GM21528 (cell line): ENCODE measurements around the gene XXYLT1.
"Not testable (repeated sequence)": the region's sequence is repeated elsewhere in the genome, so short reads cannot be mapped to it uniquely, and the experiment has no call there.

Source experiments
- ATAC-seq: cut with Tn5 transposase; IDR thresholded peaks from one replicate; pipeline ENCODE4 v1.9.1; 2021; ENCODE audit warnings: mild to moderate bottlenecking, moderate library complexity; ENCODE audit not compliant: unreplicated experiment, low FRiP score

Gene XXYLT1

DNA sequence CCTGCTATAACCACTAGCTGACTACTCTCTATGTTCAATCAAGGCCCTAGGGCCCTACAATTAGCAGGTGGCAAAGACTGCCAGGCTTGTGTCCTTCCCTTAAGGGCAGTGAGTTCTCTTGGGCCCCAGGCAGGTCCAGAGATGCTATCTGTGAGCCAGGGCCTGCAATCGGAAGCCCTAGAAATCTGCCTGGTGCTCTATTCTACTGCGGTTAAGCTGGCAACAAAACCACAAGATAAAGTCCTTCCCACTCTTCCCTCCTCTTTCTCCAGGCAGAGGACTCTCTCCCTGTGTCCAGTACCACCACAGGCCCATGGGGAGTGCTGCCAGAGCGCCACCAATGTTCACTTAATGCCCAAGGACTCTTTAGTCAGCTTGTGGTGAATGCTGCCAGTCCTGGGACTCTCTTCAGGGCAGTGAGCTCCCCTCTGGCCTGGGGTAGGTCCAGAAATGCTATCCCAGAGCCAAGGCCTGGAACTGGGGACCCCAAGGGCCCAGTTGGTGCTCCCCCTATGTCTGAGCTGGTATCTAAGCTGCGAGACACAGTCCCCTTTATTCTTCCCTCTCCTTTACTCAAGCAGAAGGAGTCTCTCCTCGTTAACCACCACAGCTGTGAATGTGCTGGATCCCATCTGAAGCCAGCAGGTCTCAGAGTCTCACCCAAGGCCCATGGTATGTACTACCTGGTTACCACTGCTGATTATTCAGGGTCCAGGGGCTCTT, 34.7 kb downstream of the XXYLT1 start:
- no peak for ATAC-seq

DNA sequence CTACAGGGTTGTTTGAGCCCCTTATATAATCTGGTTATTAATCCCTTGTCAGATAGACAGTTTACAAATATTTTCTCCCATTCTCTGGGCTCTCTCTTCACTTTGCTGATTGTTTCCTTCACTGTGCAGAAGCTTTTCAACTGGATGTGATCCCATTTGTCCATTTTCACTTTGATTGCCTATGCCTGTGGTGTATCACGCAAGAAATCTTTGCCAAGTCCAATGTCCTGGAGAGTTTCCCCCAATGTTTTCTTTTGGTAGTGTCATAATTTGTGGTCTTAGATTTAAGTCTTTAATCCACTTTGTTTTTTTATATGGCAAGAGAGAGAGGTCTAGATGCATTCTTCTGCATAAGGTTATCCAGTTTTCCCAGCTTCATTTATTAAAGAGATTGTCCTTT, 40.7 kb downstream of the XXYLT1 start:
- ATAC-seq, result no peak

DNA sequence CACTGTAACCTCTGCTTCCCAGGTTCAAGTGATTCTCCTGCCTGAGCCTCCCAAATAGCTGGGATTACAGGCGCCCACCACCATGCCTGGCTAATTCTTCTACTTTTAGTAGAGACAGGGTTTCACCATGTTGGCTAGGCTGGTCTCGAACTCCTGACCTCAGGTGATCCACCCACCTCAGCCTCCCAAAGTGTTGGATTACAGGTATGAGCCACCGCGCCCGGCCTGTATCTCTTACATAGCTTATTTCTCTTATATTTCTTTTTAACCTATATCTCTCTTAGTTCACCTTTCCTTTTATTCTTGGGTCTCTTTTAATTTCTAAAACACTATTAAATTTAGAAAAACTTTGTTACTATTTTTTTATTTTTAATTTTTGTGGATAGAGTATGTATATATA, 42.1 kb downstream of the XXYLT1 start:
- not testable (repeated sequence) for ATAC-seq

GRCh38 chr3:195227871-195228270, 43.1 kb downstream of the XXYLT1 start:
- no peak for ATAC-seq

- ATAC-seq, result no peak
These were observed 44.0 kb downstream of the XXYLT1 start for GRCh38 chr3:195226900-195227447.

GRCh38 chr3:195226445-195226844, 44.5 kb downstream of the XXYLT1 start:
- no peak for ATAC-seq

DNA sequence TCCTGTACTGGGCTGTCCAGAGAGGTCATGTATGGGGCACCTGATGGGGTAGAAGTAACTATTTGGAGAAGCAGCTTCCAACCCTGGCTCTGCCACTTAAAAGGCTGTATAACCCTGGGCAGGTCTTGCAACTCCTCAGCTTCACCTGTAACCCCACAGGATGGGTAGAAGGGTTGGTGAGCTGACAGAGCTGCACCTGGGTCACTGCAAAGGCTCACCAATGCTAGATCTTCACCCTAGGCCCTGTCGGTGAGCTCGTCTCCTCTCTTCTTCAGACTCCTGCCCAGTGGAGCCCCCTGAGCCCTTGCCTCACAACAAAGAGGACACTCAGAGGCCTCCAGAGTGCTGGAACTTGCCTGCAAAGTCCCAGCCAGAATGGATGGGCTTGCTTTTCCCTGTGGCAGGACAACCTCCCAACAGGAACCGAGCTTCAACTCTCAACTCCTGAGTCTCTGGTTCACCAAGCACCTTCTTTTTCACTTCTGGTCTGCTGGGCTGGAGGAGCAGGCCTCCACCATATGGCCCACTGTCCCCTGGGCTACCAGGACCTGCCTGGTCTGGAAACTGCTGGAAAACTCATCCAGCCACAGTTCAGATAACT, 45.9 kb downstream of the XXYLT1 start:
- ATAC-seq, result no peak

DNA sequence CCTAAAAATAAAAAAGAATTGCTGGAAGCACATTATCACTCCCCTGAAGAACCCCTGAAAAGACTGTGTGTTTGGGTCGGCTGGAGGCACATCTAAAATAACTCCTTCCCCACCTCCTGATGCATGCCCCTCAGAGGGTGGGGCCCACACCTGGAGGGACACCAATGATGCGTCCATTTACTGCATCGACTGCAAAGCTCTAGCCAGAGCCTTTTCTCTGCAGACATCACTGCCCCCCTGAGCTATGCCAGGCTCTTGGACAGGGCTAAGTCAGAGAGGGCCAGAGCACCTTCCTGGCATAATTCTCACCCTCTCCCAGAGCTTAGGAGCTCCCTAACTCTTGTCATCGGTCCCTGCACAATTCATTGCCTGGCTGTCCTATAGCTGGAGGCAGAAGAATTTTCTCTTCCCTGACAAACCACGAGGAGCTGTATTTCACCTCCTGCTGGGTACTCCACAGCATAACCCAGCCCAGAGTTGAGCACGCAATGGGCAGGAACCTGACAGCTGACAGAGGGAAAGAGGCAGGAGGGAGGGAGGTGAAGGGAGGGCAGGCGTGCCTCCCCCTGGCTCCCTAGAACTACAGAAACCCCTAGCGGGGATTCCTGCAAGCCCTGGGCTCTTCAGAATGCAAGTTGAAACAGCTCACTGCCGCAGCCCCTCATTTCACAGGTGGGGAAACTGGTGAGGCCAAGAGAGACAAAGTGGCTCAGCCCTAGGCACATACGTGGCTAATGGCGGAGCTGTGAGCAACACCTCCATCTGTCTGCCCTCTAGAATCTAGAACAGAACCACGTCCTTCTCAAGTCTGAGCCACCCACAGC, 46.6 kb downstream of the XXYLT1 start:
- ATAC-seq, result no peak

- no peak for ATAC-seq
These were observed 48.9 kb downstream of the XXYLT1 start for GRCh38 chr3:195221876-195222617.

DNA sequence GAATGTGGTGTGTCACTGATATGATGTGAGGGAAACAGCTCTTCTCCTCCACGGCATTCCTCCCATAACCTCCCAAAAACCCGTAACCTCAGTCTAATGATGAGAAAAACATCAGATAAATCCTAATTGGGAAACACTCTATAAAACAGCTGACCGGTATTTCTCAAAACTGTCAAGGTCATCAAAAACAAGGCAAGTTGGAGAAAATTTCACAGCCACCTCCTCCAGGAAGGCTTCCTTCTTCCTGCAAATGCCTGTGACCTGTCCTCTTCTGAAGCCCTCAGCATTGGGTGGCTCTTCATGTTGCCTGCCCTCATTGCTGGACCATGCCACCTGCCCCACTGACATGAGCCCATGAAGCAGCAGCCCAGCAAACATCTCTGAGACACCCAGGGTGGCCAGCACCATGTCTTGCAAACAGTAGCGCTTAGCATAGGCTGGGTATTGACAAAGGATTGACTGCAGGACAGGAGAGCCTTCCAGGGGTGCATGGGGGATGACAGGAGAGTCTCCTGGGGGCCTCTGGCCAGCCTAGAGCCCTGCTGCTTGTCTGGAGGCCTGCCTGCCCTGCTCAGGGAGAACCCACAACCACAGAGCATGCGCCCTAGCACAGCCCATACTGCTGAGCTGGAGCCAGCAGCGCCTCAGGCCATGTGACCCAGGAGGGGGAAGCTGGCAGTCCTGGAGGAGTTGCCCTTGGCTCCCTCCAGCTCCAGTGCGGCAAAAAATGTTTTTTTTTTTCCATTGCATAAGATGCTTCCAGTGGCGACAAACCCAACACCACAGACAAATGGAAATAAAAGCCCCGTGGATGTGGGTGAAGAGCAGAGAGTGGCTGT, 49.7 kb downstream of the XXYLT1 start:
- no peak for ATAC-seq

- no peak for ATAC-seq
These were observed 51.4 kb downstream of the XXYLT1 start for GRCh38 chr3:195219351-195220230.

DNA sequence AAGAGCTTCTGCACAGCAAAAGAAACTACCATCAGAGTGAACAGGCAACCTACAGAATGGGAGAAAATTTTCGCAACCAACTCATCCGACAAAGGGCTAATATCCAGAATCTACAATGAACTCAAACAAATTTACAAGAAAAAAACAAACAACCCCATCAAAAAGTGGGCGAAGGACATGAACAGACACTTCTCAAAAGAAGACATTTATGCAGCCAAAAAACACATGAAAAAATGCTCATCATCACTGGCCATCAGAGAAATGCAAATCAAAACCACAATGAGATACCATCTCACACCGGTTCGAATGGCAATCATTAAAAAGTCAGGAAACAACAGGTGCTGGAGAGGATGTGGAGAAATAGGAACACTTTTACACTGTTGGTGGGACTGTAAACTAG, 52.6 kb downstream of the XXYLT1 start:
- not testable (repeated sequence) for ATAC-seq

DNA sequence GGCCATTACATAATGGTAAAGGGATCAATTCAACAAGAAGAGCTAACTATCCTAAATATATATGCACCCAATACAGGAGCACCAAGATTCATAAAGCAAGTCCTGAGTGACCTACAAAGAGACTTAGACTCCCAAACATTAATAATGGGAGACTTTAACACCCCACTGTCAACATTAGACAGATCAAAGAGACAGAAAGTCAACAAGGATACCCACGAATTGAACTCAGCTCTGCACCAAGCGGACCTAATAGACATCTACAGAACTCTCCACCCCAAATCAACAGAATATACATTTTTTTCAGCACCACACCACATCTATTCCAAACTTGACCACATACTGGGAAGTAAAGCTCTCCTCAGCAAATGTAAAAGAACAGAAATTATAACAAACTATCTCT, 55.4 kb downstream of the XXYLT1 start:
- not testable (repeated sequence) for ATAC-seq

- no peak for ATAC-seq
These were observed 56.6 kb downstream of the XXYLT1 start for GRCh38 chr3:195214381-195214780.

DNA sequence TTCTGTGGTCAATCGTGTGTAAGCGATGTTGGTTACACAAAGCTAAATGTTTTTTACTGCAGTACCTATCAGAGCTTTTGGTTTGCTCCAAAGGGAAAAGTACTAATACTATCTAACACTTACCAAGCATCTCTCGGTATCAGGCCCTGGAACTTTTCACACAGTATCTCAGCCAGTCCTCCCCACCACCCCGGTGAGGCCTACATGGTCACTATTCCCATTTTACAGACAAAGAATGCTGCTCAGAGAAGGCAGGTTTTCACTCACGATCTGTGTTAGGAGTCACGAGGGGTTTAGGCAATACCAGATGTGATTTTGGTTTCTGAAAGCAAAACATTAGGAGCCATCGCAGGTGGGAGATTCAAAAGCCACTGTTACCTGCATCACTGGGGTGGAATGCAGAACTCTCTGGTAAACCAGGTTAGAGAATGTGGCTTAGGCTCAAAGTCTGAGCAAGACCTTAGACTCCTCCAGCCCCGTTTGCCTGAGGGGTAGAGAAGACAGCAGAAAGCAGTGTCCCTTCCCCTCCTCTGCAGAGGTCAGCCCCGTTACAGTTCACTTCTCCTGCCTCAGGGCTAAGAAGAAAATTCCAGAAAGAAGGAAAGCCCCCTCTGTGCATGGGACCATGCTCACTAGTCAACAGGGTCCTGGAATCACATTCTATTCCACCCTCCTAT, 57.2 kb downstream of the XXYLT1 start:
- ATAC-seq, result no peak

GRCh38 chr3:195212749-195213375, 58.1 kb downstream of the XXYLT1 start:
- ATAC-seq, result no peak

DNA sequence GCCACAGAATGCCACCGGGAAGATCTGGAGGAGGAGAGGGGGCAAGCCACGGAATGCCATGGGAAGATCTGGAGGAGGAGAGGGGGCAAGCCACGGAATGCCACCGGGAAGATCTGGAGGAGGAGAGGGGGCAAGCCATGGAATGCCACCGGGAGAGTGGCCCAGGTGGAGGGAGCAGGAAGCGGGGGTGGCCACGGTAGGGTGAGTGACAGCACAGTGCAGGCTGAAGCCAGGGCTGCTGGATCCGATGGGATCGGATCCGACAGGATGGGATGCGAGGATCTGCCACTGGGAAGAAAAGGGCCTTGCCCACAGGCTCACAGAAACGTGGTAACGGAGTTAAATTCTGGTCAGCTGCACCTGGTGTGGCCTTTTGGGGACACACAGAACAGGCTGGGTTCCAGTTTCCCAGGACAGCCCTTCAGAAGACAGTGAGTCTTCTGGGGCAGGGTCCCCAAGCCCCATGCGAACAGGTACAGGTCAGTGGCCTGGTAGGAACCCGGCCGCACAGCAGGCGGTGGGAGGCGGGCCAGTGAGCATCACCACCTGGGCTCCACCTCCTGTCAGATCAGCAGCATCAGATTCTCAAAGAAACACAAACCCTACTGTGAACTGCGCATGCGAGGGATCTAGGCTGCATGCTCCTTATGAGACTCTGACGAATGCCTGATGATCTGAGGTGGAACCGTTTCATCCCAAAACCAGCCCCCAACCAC, 58.8 kb downstream of the XXYLT1 start:
- ATAC-seq, result no peak
